GM12878 (cell line): ENCODE data around the gene SCAI. TPM values are rescaled to one million over a fixed set of nuclear protein-coding genes. Genes with fewer than 3 reads are reported as not detected.

ENCODE experiments used
- ATAC-seq: fragments of 200-7000 bp; cut with Tn5 transposase; 3 replicates; pipeline ENCODE4 v1.9.1; 2020; ENCODE audit warnings: mild to moderate bottlenecking, moderate library complexity
- BruUV-seq: library from RNA; stranded (reverse); fragments of 400-500 nt; replicated peaks from 2 replicates; lab custom pipeline; 2021; lab: Mats Ljungman, UMichigan
- CTCF ChIA-PET: fragments of 300-600 bp; sonication (Branson Sonifier 250); formaldehyde crosslinking; extraction: SDS; loops from one replicate; lab custom pipeline; 2021; ENCODE audit warnings: inconsistent platforms; lab: Yijun Ruan, JAX
- POLR2A ChIA-PET: fragments of 350-600 bp; formaldehyde crosslinking; extraction: SDS; loops from one replicate; lab custom pipeline; 2021; ENCODE audit warnings: inconsistent platforms; lab: Charles Lee
- RAD21 ChIA-PET: fragments of 300-600 bp; sonication (Branson Sonifier 250); formaldehyde crosslinking; loops from one replicate; lab custom pipeline; 2023; ENCODE audit warnings: antibody characterized with exemption; ENCODE audit not compliant: unreplicated experiment; lab: Charles Lee
- SMC1A ChIA-PET: fragments of 300-600 bp; sonication (Branson Sonifier 250); formaldehyde crosslinking; loops from one replicate; lab custom pipeline; 2023; ENCODE audit not compliant: unreplicated experiment, uncharacterized antibody; lab: Charles Lee
- DNase-seq: peaks from one replicate; pipeline ENCODE4 v3.0.0-alpha.2; 2011; ENCODE audit warnings: low read depth, low spot score
- FAIRE-seq: peaks from 3 replicates; lab custom pipeline; 2011; peaks lifted over from hg19 to GRCh38; lab: Jason Lieb, UNC
- H2AFZ ChIP-seq: 2 replicates; pipeline ENCODE4 v1.6.0; 2011; ENCODE audit warnings: low read depth, low read length, control low read depth; ENCODE audit not compliant: control insufficient read depth
- H3K27ac ChIP-seq: 2 replicates; pipeline ENCODE4 v1.5.1; 2011; ENCODE audit warnings: control low read depth; ENCODE audit not compliant: control insufficient read depth, insufficient read depth
- H3K27me3 ChIP-seq, 2 experiments: replicated peaks in 1 of 2; 2 replicates each; pipeline versions ENCODE4 v1.6.0 to v1.6.1; 2011; ENCODE audit warnings: low read length in 1 of 2; ENCODE audit not compliant: control insufficient read depth in 2 of 2, insufficient read depth in 2 of 2
- H3K36me3 ChIP-seq, 2 experiments: 2 replicates each; pipeline ENCODE4 v1.5.1; 2011; ENCODE audit warnings: low read length in 1 of 2; ENCODE audit not compliant: control insufficient read depth in 2 of 2, insufficient read depth in 2 of 2
- H3K4me1 ChIP-seq: 2 replicates; pipeline ENCODE4 v1.6.1; 2011; ENCODE audit warnings: mild to moderate bottlenecking, low read length, moderate library complexity, mixed read lengths; ENCODE audit not compliant: control insufficient read depth, insufficient read depth
- H3K4me2 ChIP-seq: 2 replicates; pipeline ENCODE4 v1.6.0; 2011; ENCODE audit warnings: control low read depth; ENCODE audit not compliant: control insufficient read depth, insufficient read depth
- H3K4me3 ChIP-seq: fragments of 200-600 bp; sonication (generic); 2 replicates; pipeline ENCODE4 v1.5.1; 2016
- H3K79me2 ChIP-seq: 2 replicates; pipeline ENCODE4 v1.6.0; 2011; ENCODE audit warnings: low read length; ENCODE audit not compliant: control insufficient read depth, insufficient read depth
- H3K9ac ChIP-seq: 2 replicates; pipeline ENCODE4 v1.8.0; 2011; ENCODE audit warnings: low read length, control low read depth, mixed read lengths; ENCODE audit not compliant: control insufficient read depth, insufficient read depth
- H3K9me3 ChIP-seq: replicated peaks from 3 replicates; pipeline ENCODE4 v1.5.1; 2011; ENCODE audit warnings: mild to moderate bottlenecking, low read length; ENCODE audit not compliant: control insufficient read depth, insufficient read depth
- H4K20me1 ChIP-seq: 2 replicates; pipeline ENCODE4 v1.6.0; 2011; ENCODE audit not compliant: control insufficient read depth, insufficient read depth
- CBFB ChIP-seq: IDR thresholded peaks from 2 replicates; pipeline ENCODE4 v1.6.1; 2016; ENCODE audit warnings: antibody characterized with exemption, low read depth
- CTCF ChIP-seq, 3 experiments: IDR thresholded peaks in 2 of 3; conservative IDR thresholded peaks in 1 of 3; 2 replicates each; pipeline ENCODE4 v1.5.1; 2011; ENCODE audit warnings: low read depth in 3 of 3, low read length in 3 of 3, mild to moderate bottlenecking in 3 of 3, control low read depth in 2 of 3, moderate library complexity in 2 of 3, inconsistent platforms in 1 of 3, mixed read lengths in 1 of 3; ENCODE audit not compliant: control insufficient read depth in 2 of 3, insufficient read depth in 1 of 3; ENCODE audit errors: extremely low read depth in 1 of 3
- ELK1 ChIP-seq: IDR thresholded peaks from 2 replicates; pipeline ENCODE4 v1.6.1; 2012; ENCODE audit warnings: low read depth, low read length, improper control_type of control experiment
- FOS ChIP-seq: IDR thresholded peaks from 3 replicates; pipeline ENCODE4 v1.6.1; 2011; ENCODE audit warnings: borderline replicate concordance; ENCODE audit not compliant: insufficient read length; ENCODE audit errors: extremely low read depth
- FOXM1 ChIP-seq: IDR thresholded peaks from 2 replicates; pipeline ENCODE4 v1.6.1; 2012; ENCODE audit warnings: low read depth, mild to moderate bottlenecking, inconsistent platforms, low read length, moderate library complexity
- HSF1 ChIP-seq: fragments of 150-350 bp; IDR thresholded peaks from 2 replicates; pipeline ENCODE4 v1.6.1; 2014; ENCODE audit warnings: mild to moderate bottlenecking, low read depth, low read length
- MEF2A ChIP-seq: IDR thresholded peaks from 2 replicates; pipeline ENCODE4 v1.6.1; 2011; ENCODE audit warnings: low read depth, mild to moderate bottlenecking, low read length, moderate library complexity; ENCODE audit not compliant: insufficient read depth
- NFIC ChIP-seq: IDR thresholded peaks from 2 replicates; pipeline ENCODE4 v1.6.1; 2012; ENCODE audit warnings: low read depth, mild to moderate bottlenecking, inconsistent platforms, low read length, moderate library complexity
- NKRF ChIP-seq: fragments of 450-650 bp; conservative IDR thresholded peaks from 2 replicates; pipeline ENCODE4 v1.6.1; 2017; ENCODE audit warnings: mild to moderate bottlenecking, moderate library complexity
- POLR2AphosphoS2 ChIP-seq: IDR thresholded peaks from 2 replicates; pipeline ENCODE4 v1.6.1; 2011; ENCODE audit warnings: low read depth, mild to moderate bottlenecking, low read length, improper control_type of control experiment, moderate library complexity
- RAD21 ChIP-seq: IDR thresholded peaks from 2 replicates; pipeline ENCODE4 v1.6.1; 2011; ENCODE audit warnings: mild to moderate bottlenecking, low read depth, low read length, moderate library complexity; ENCODE audit not compliant: insufficient read depth
- SKIL ChIP-seq: fragments of 450-650 bp; IDR thresholded peaks from 2 replicates; pipeline ENCODE4 v1.6.1; 2017; ENCODE audit warnings: mild to moderate bottlenecking, low read depth, inconsistent platforms; ENCODE audit not compliant: poor library complexity, severe bottlenecking
- ZNF274 ChIP-seq: IDR thresholded peaks from one replicate; pipeline ENCODE4 v1.8.0; 2011; ENCODE audit not compliant: insufficient read length, insufficient read depth
- in situ Hi-C: fragments of 300-500 bp; cut with MboI; formaldehyde crosslinking; loops from 9 replicates; pipeline ENCODE4 v1.14.3; 2018; ENCODE audit warnings: mixed read lengths
- intact Hi-C: fragments of 100-400 bp; cut with micrococcal nuclease; formaldehyde crosslinking; loops from one replicate; pipeline ENCODE4 v1.14.2; 2022; ENCODE audit not compliant: unreplicated experiment
- polyA plus RNA-seq, 11 experiments: library from polyadenylated mRNA; depleted of rRNA in 4 of 11; unstranded in 6 of 11; stranded (reverse) in 5 of 11; fragments of >200 nt; fragmentation: Nextera tagmentation in 4 of 11; fragmentation: Illumina TruSeq in 1 of 11; extraction: Ambion mirVana in 4 of 11; extraction: Trizol in 1 of 11; gene quantifications; 1 replicate in 1 of 11; 2 replicates in 10 of 11; pipeline versions ENCODE4 v1.2.1 to v1.2.3, GENCODE V29; 2011 to 2016; ENCODE audit warnings: inconsistent platforms in 2 of 11, missing spikeins in 2 of 11, low read depth in 1 of 11
- total RNA-seq, 4 experiments: library from RNA; depleted of rRNA in 3 of 4; stranded (reverse); fragments of >200 nt in 3 of 4; fragmentation: Illumina TruSeq in 1 of 4; extraction: Trizol in 1 of 4; gene quantifications; 2 replicates each; pipeline versions ENCODE4 v1.2.1 to v1.2.3, GENCODE V29; 2013 to 2021

The SCAI gene
- total and polyA plus RNA-seq, 10 of the 15 experiments (the other 5 are each of a cell fraction or from before 2014, with no cell fraction given) = 0.52 to 8.8 (median 5.1) TPM

- H3K4me2 ChIP-seq = no peak overlapping the region
- no peak overlapping the region for H3K9ac ChIP-seq
- DNase-seq = no peak
- no TSS peak for BruUV-seq
- H3K27me3 ChIP-seq = no peaks in the 10 kb centered on the region
- no peaks in the 10 kb centered on the region for H4K20me1 ChIP-seq
- H3K36me3 ChIP-seq = no peaks in the 10 kb centered on the region
- peaks cover 4% of the 10 kb centered on the region; the same call in 2 of the 3 replicates for H3K9me3 ChIP-seq
- CTCF ChIA-PET = no interaction called here
- FAIRE-seq = no peak
- no peak overlapping the region for H3K4me3 ChIP-seq
- H3K79me2 ChIP-seq = no peaks in the 10 kb centered on the region; the same call in 1 of the 2 replicates
- POLR2A ChIA-PET = interaction anchor here (0.5 kb wide), 1 partner anchor 161 kb away, joined by 3 read pairs; no protein-coding TSS in a partner anchor
- SMC1A ChIA-PET = no interaction called here
- ATAC-seq = no peak
- RAD21 ChIA-PET = no interaction called here
- no peak overlapping the region for H3K27ac ChIP-seq
- TF ChIP-seq NFIC (no peak), FOS (no peak), HSF1 (no peak), RAD21 (no peak), SKIL (no peak), CBFB (no peak), NKRF (no peak), ZNF274 (no peak), POLR2AphosphoS2 (no peak), MEF2A (no peak), CTCF (IDR thresholded peaks at IDR 0.05 in 2 of 3, conservative IDR thresholded peaks at IDR 0.05 in 1 of 3; ENCODE audit: control insufficient read depth in 2 of 3, extremely low read depth in 1 of 3, insufficient read depth in 1 of 3, low read depth in 3 of 3, low read length in 3 of 3) (no peak), ELK1 (no peak), FOXM1 (no peak)
- intact Hi-C loops = no loop called here
- in situ Hi-C loops = no loop called here
- H2AFZ ChIP-seq = no peak overlapping the region
- H3K4me1 ChIP-seq = no peaks in the 10 kb centered on the region
Observed at GRCh38 chr9:125134976-125135375, 8.4 kb downstream of the SCAI start.
